ENCODE results near the gene CALHM2. TPM values are rescaled to one million over a fixed set of nuclear protein-coding genes. Genes with fewer than 3 reads are reported as not detected.

CALHM2 gene
- total RNA-seq, 1 experiment from 2014 or later = 26.0 TPM

DNA sequence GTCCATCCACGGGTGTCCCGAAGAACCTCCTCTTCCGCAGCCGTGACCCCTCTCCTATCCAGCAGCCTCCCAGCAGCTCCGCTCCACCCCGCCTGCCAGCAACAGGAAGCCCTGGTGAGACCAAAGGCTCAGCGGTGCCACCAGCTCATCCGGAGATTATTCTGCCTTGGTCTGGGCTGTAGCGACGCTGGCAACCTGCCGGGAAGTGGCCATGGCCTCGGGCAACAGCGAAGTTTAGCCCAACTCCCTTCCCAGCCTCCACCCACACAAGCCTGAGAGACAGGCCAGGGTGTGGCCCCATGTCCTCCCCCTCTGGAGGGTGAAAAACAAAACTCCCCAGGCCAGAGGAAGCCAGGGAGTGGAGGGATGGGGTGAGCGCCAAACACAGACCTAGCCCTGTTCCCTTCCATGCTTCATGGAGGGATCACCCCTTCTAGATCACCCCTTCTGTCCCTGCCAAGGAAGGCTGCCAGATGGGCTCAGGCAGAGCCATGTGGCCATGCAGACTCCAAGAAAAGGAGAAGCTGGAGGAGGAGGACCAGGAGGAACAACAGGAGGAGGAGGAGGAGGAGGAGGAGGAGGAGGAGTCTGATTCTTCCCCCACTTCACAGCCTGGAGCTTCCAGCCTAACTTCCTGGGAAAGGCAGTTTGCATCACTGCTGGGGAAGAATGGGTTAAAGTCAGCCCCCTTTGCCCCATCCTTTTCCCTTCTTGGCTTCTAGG, 918 bp downstream of the CALHM2 start:
- peak; percentile 88 for DNase-seq (ENCODE audit: low spot score)

DNA sequence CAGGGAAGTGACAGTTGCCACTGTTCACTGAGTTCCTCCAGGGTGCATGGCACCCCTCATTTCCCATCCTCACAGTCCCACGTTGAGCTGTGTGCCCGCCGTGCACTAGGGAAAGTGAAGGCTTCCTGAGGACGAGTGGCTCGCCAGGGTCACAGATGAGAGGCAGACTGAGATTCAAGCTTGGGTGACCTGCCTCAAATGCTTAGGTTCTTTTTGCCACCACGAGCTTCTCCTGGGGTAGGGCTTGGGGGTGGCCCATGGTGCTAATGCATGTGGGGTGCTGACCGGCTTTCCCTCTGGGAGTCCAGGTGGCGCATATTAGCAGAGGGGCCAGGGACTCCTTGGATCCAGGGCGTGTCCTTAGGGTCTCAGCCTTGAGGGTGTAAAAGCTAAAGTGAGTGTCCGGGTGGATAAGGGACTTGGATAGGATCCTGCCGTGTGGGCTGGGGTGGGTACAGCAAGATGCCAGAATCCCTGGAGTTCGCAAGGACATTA, 1.9 kb downstream of the CALHM2 start:
- DNase-seq (ENCODE audit: low spot score) = no peak

GRCh38 chr10:103449208-103450144, 2.7 kb downstream of the CALHM2 start:
- DNase-seq (ENCODE audit: low spot score) = no peak

DNA sequence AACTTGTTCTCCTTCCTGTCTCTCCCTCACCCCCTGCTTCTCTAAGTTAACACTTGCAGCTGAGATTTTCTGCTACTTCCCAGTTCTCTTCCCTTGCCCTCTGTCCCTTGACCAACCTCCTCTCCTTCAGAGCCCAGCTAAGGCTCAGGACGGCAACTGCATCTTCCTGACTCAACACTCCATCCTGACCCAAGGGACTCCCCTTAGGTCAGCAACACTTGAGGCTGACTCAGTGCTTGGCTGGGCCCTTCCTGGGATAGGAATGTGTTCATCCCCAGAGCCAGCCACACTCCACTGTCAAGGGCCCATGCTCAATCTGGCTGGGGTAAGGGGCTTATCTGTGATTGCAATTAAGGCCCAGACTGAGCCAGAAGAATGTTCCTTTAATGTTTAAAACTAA, 3.4 kb downstream of the CALHM2 start:
- peak; percentile 74 for DNase-seq (ENCODE audit: low spot score)

- DNase-seq (ENCODE audit: low spot score) = no peak
These were observed 5.0 kb downstream of the CALHM2 start for GRCh38 chr10:103447187-103447586.

DNA sequence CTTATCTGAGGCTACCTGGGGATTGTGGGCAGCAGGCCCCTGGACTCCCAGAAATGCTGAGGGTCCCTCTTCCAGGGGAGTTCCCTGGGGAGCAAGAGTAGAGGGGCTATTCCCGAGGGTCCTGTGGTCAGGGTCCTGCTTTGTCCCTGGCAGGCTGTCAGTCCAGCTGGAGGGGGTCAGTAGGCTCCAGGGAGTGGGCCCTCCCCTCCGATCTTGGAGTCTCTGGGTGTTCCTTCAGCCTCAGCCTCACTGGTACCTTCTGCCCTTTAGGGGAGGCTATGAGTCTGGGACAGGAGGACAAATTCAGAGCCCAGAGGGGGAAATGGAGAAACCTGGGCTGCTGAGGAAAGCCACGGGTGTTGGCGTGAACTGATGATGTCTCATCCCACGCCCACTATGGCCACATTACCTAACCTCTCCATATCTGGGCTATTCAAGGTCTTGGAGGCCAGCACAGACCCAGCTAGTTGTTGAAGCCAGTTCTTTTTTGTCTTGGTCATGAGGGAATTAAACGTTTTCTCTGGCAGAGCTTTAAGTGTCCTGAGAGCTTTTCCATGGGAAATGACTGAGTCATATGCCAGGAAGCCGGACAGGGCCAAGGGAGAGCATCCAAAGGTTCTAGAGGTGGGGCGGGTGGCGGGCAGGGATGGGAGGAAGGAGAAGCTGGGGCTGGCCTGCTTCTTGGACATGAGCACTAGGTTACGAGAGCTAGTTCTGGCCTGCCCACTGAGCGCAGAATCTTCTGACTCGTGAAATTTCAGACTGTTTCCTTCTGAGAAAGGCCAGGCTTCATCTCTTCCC, 6.2 kb downstream of the CALHM2 start:
- peak; percentile 91 for DNase-seq (ENCODE audit: low spot score)

- DNase-seq (ENCODE audit: low spot score) = no peak
These were observed 6.8 kb downstream of the CALHM2 start for GRCh38 chr10:103445366-103445765.

DNA sequence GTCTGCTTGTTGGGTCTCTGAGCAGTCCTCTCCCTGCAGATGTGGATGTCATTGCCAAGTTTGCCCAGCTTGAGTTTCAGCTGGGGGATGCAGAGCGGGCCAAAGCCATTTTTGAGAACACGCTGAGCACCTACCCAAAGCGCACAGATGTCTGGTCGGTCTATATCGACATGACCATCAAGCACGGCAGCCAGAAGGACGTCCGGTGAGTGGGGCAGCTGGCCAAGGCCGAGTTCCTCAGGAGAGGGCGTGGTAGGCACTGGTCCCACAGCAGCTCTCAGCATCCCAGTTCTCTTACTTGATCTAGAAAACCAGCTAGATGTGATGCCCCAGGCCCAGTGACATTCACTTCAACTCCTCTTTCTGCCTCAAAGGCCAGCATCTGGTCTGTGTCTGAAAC, 7.7 kb downstream of the CALHM2 start:
- DNase-seq (ENCODE audit: low spot score) = no peak

GRCh38 chr10:103443475-103444185, 8.5 kb downstream of the CALHM2 start:
- no peak for DNase-seq (ENCODE audit: low spot score)

GRCh38 chr10:103442031-103442461, 10.1 kb downstream of the CALHM2 start:
- DNase-seq (ENCODE audit: low spot score) = peak; percentile 90

- no peak for DNase-seq (ENCODE audit: low spot score)
These were observed 10.6 kb downstream of the CALHM2 start for GRCh38 chr10:103441611-103442010.

DNA sequence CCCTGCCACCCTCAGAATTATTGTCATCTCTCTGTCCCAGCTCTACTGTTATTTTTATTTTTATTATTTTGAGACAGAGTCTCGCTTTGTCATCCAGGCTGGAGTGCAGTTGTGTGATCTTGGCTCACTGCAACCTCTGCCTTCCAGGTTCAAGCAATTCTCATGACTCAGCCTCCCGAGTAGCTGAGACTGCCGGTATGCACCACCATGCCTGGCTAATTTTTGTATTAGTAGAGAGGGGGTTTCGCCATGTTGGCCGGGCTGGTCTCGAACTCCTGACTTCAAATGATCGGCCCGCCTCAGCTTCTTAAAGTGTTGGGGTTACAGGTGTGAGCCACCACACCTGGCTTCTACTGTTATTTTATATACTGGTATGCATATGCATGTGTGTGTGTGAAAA, 11.0 kb downstream of the CALHM2 start:
- DNase-seq (ENCODE audit: low spot score) = no peak

DNA sequence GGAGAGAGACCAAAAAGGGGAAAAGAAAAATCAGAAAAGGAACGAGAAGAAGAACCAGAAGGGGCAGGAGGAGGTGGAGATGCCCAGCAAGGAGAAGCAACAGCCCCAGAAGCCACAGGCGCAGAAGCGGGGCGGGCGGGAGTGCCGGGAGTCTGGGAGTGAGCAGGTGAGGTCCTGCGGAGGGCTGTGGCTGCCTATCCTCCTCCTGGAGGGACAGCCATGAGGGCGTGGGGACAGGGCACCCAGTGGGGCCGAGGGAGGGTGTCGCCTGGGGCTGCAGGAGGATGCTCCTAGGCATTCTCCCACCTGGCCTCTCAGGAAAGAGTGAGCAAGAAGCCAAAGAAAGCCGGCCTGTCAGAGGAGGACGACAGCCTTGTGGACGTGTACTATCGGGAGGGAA, 11.8 kb downstream of the CALHM2 start:
- DNase-seq (ENCODE audit: low spot score) = no peak

DNA sequence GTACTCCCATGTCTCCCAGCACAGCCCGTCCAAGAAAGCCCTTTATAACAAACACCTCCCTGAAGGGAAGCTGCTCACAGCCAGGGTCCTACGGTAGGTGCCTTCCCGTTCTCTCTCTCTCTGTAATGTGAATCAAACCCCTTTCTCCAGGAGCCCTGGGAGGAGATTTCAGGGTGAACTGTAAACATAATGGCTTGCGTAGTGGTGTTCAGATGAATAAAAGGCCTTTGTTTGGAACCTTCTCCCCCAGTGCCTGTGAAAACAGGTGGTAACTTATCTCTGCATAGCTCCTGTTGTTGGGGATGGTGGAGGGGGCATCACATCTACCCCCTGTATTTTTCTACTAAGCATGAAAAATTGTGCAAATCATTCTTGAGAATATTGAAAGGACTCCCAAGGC, 12.4 kb downstream of the CALHM2 start:
- DNase-seq (ENCODE audit: low spot score) = no peak

DNA sequence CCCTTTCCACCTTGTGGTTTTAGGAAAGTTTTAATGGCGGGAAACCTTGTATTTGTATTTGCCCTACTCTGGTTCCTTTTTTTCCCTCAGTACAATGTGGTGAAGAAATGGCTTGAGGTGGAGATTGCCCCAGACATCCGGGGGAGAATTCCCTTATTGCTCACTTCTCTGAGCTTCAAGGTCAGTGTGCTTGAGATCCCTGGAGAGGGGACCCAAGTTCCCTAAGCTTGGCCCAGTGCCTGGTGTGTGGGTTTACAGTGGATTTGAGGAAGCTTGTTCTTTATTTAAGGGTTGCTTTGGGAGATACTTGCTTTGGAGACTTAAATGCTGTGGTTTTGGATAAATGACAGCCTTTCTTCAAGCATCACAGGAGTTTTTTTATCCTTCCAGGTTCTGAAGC, 18.3 kb downstream of the CALHM2 start:
- DNase-seq (ENCODE audit: low spot score) = no peak

DNA sequence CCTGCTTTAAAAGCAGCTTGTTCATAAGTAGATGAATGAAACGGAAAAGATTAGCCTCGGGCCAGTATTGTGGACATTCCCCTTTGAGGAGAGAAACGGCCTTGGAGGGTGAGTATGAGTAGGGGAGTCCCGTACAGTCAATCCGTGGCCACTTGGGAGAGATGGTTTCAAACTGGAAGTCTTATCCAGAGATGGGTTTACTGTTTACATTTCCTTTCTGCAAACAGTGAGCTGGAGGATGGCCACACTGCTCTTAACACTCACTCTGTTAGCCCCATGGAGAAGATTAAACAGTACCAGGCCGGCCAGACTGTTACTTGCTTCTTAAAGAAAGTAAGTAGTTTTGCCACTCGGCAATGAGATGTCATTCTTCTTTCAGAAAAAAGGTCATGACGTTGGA, 20.3 kb downstream of the CALHM2 start:
- DNase-seq (ENCODE audit: low spot score) = no peak

DNA sequence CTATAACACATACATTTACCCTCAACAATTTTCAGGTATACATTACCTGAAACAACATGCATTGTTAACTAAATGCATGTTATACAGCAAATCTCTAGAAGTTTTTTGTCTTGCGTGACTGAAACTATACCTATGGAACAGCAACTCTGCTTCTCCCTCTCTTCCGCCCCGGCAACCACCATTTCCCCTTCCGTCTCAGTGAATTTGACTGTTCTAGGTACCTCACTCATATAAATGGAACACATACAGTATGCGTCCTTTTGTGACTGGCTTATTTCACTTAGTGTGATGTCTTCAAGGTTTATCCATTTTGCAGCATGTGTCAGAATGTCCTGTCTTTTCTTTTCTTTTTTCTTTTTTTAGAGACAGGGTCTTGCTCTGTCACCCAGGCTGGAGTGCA, 22.5 kb downstream of the CALHM2 start:
- no peak for DNase-seq (ENCODE audit: low spot score)

DNA sequence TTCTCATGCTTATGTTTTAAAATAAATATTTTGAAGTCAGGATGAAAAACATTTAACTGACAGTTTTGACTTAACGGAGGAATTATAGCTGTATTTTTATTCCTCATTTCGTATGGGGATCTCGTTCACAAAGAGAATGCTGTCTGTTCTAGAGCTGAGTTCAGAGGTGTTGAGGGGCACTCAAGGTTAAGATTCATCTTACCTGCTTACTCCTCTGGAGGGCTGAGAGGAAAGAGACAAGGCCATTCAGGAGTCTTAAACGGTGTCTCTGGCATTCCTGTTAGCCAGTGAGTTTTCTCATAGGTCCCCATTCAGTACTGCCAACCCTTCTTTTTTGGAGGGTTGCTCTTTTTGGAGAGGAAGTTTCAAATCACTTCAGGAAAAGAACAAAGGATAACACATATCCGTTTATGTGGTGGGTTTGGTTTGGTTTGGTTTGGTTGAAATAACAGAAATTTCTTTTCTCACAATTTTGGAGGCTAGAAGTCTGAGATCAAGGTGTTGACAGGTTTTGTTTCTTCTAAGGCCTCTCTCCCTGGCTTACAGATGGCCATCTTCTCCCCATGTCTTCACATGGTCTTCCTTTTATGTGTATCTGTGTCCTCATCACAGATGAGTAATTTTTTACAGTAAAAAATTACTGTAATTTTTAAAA, 23.1 kb downstream of the CALHM2 start:
- no peak for DNase-seq (ENCODE audit: low spot score)

- DNase-seq (ENCODE audit: low spot score) = no peak
These were observed 24.3 kb downstream of the CALHM2 start for GRCh38 chr10:103427866-103428265.

GRCh38 chr10:103423748-103424147, 28.4 kb downstream of the CALHM2 start:
- no peak for DNase-seq (ENCODE audit: low spot score)

DNA sequence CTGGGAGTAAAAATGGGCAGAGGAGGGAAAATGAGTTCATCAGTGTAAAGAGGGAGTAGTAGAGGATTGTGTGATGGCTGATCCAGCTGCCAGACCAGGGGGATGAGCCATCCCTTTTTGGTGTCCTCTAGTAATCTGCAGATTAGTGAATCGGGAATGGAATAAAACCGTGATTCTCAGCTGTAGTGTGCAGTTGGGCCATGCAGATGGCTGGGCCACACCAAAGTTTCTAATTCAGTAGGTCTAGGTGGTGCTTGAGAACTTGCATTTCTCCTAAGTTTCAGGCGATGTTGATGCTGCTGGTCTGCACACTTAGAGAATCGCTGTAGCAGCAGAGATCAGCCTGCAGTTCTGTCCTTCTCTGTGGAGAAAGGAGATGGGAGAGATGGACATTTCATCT, 33.1 kb downstream of the CALHM2 start:
- no peak for DNase-seq (ENCODE audit: low spot score)

All from A172 (cell line).